Activated CD8-positive, alpha-beta T cell treated with anti-CD3 and anti-CD28 coated beads, Interleukin-2, amount 10 ng/mL, durations not matched to agents 7 days and 5 days (primary cell): ENCODE measurements around the gene LHFPL6. TPM values are rescaled to one million over a fixed set of nuclear protein-coding genes. Genes with fewer than 3 reads are reported as not detected.

Experiments used
- ATAC-seq: fragments of 150-1000 bp; cut with Tn5 transposase; one replicate; pipeline ENCODE4 v1.10.0; 2021; ENCODE audit warnings: moderate library complexity
- CTCF ChIA-PET: fragments of 350-600 bp; sonication (Branson Sonifier 250); formaldehyde crosslinking; loops from one replicate; lab custom pipeline; 2021; ENCODE audit warnings: antibody characterized with exemption; lab: Charles Lee
- POLR2A ChIA-PET: fragments of 350-600 bp; sonication (Branson Sonifier 250); formaldehyde crosslinking; loops from one replicate; lab custom pipeline; 2021; ENCODE audit warnings: antibody characterized with exemption; lab: Charles Lee
- DNase-seq: peaks from one replicate; pipeline ENCODE4 v3.0.0-alpha.2; 2020
- H3K27ac Mint-ChIP-seq: one replicate; pipeline ENCODE4 v1.8.0; 2021; ENCODE audit warnings: mild to moderate bottlenecking, mixed read lengths
- H3K27me3 Mint-ChIP-seq: one replicate; pipeline ENCODE4 v1.8.0; 2021; ENCODE audit warnings: low read depth, mixed read lengths
- H3K36me3 Mint-ChIP-seq: one replicate; pipeline ENCODE4 v1.8.0; 2021; ENCODE audit warnings: low read depth, mixed read lengths
- H3K4me1 Mint-ChIP-seq: one replicate; pipeline ENCODE4 v1.8.0; 2021; ENCODE audit warnings: low read depth, mixed read lengths
- H3K4me3 Mint-ChIP-seq: one replicate; pipeline ENCODE4 v1.8.0; 2021; ENCODE audit warnings: mild to moderate bottlenecking, mixed read lengths
- H3K9me3 Mint-ChIP-seq: one replicate; pipeline ENCODE4 v1.8.0; 2022; ENCODE audit warnings: mixed read lengths; ENCODE audit not compliant: insufficient read depth
- total RNA-seq, 2 experiments: library from RNA; stranded (reverse); gene quantifications; one replicate each; pipeline ENCODE4 v1.2.3, GENCODE V29; 2021

The LHFPL6 gene
- total RNA-seq, 2 experiments from 2014 or later = 0.13 TPM; not detected in 1

GRCh38 chr13:39417131-39417530, 185.9 kb downstream of the LHFPL6 start:
- Mint-ChIP-seq H3K9me3 (no peaks in the 10 kb centered on the region), H3K36me3 (no peaks in the 10 kb centered on the region), H3K4me3 (no peak overlapping the region), H3K4me1 (no peaks in the 10 kb centered on the region), H3K27ac (no peak overlapping the region), H3K27me3 (peaks cover 21% of the 10 kb centered on the region)
- ATAC-seq (no peak), DNase-seq (no peak)
- ChIA-PET POLR2A (no interaction called here), CTCF (no interaction called here)

- ATAC-seq = no peak
- Mint-ChIP-seq H3K27me3 (peaks cover 21% of the 10 kb centered on the region), H3K4me1 (no peaks in the 10 kb centered on the region), H3K36me3 (no peaks in the 10 kb centered on the region), H3K4me3 (no peak overlapping the region), H3K9me3 (no peaks in the 10 kb centered on the region), H3K27ac (no peak overlapping the region)
- POLR2A ChIA-PET = no interaction called here
- DNase-seq = no peak
- CTCF ChIA-PET = no interaction called here
These were observed 187.8 kb downstream of the LHFPL6 start for GRCh38 chr13:39415008-39415802.

- DNase-seq = no peak
- H3K4me3 Mint-ChIP-seq = no peak overlapping the region
- POLR2A ChIA-PET = no interaction called here
- no peaks in the 10 kb centered on the region for H3K36me3 Mint-ChIP-seq
- no peaks in the 10 kb centered on the region for H3K9me3 Mint-ChIP-seq
- CTCF ChIA-PET = no interaction called here
- H3K4me1 Mint-ChIP-seq = no peaks in the 10 kb centered on the region
- peaks cover 18% of the 10 kb centered on the region for H3K27me3 Mint-ChIP-seq
- no peak for ATAC-seq
- no peak overlapping the region for H3K27ac Mint-ChIP-seq
These were observed 188.7 kb downstream of the LHFPL6 start for GRCh38 chr13:39414339-39414738.

GRCh38 chr13:39411511-39411910, 191.5 kb downstream of the LHFPL6 start:
- POLR2A ChIA-PET = no interaction called here
- DNase-seq (no peak), ATAC-seq (no peak)
- no peak overlapping the region for H3K4me3 Mint-ChIP-seq
- H3K36me3 Mint-ChIP-seq = no peaks in the 10 kb centered on the region
- H3K27ac Mint-ChIP-seq = no peak overlapping the region
- CTCF ChIA-PET = no interaction called here
- H3K27me3 Mint-ChIP-seq = peaks cover 12% of the 10 kb centered on the region
- no peaks in the 10 kb centered on the region for H3K4me1 Mint-ChIP-seq
- no peaks in the 10 kb centered on the region for H3K9me3 Mint-ChIP-seq

GRCh38 chr13:39410964-39411363, 192.0 kb downstream of the LHFPL6 start:
- Mint-ChIP-seq H3K9me3 (no peaks in the 10 kb centered on the region), H3K4me3 (no peak overlapping the region), H3K27ac (no peak overlapping the region), H3K27me3 (peaks cover 12% of the 10 kb centered on the region), H3K36me3 (no peaks in the 10 kb centered on the region), H3K4me1 (no peaks in the 10 kb centered on the region)
- DNase-seq = no peak
- POLR2A ChIA-PET = no interaction called here
- ATAC-seq = no peak
- CTCF ChIA-PET = no interaction called here

GRCh38 chr13:39410096-39410901, 192.7 kb downstream of the LHFPL6 start:
- Mint-ChIP-seq H3K36me3 (no peaks in the 10 kb centered on the region), H3K4me1 (no peaks in the 10 kb centered on the region), H3K4me3 (no peak overlapping the region), H3K27me3 (peaks cover 7% of the 10 kb centered on the region), H3K27ac (no peak overlapping the region), H3K9me3 (no peaks in the 10 kb centered on the region)
- DNase-seq (no peak), ATAC-seq (no peak)
- ChIA-PET CTCF (no interaction called here), POLR2A (no interaction called here)

- no peak for ATAC-seq
- POLR2A ChIA-PET = no interaction called here
- no peak overlapping the region for H3K27ac Mint-ChIP-seq
These were observed 194.5 kb downstream of the LHFPL6 start for GRCh38 chr13:39408512-39408911.

GRCh38 chr13:39407786-39408185, 195.2 kb downstream of the LHFPL6 start:
- no peak for DNase-seq
- no peak for ATAC-seq
- ChIA-PET CTCF (no interaction called here), POLR2A (no interaction called here)
- H3K4me1 Mint-ChIP-seq = no peaks in the 10 kb centered on the region
- peaks cover 4% of the 10 kb centered on the region for H3K27me3 Mint-ChIP-seq
- no peak overlapping the region for H3K27ac Mint-ChIP-seq
- no peaks in the 10 kb centered on the region for H3K9me3 Mint-ChIP-seq
- H3K36me3 Mint-ChIP-seq = no peaks in the 10 kb centered on the region
- no peak overlapping the region for H3K4me3 Mint-ChIP-seq

More at GRCh38 chr13:39408512-39408911, 194.5 kb downstream of the LHFPL6 start:
- CTCF ChIA-PET = no interaction called here
- no peak for DNase-seq
- Mint-ChIP-seq H3K27me3 (peaks cover 4% of the 10 kb centered on the region), H3K36me3 (no peaks in the 10 kb centered on the region), H3K4me1 (no peaks in the 10 kb centered on the region), H3K4me3 (no peak overlapping the region), H3K9me3 (no peaks in the 10 kb centered on the region)

GRCh38 chr13:39407138-39407537, 195.9 kb downstream of the LHFPL6 start:
- ATAC-seq = no peak
- POLR2A ChIA-PET = no interaction called here
- H3K36me3 Mint-ChIP-seq = no peaks in the 10 kb centered on the region
- no peaks in the 10 kb centered on the region for H3K4me1 Mint-ChIP-seq
- CTCF ChIA-PET = no interaction called here
- H3K9me3 Mint-ChIP-seq = no peaks in the 10 kb centered on the region
- DNase-seq = no peak
- H3K27ac Mint-ChIP-seq = no peak overlapping the region
- no peak overlapping the region for H3K4me3 Mint-ChIP-seq
- H3K27me3 Mint-ChIP-seq = peaks cover 4% of the 10 kb centered on the region

- ATAC-seq = no peak
- no peak overlapping the region for H3K4me3 Mint-ChIP-seq
- no peak for DNase-seq
- H3K36me3 Mint-ChIP-seq = no peaks in the 10 kb centered on the region
- H3K27me3 Mint-ChIP-seq = peaks cover 4% of the 10 kb centered on the region
- POLR2A ChIA-PET = no interaction called here
- CTCF ChIA-PET = no interaction called here
- no peak overlapping the region for H3K27ac Mint-ChIP-seq
- H3K4me1 Mint-ChIP-seq = no peaks in the 10 kb centered on the region
- no peaks in the 10 kb centered on the region for H3K9me3 Mint-ChIP-seq
These were observed 196.3 kb downstream of the LHFPL6 start for GRCh38 chr13:39406688-39407087.

GRCh38 chr13:39405596-39406205, 197.3 kb downstream of the LHFPL6 start:
- Mint-ChIP-seq H3K4me1 (no peaks in the 10 kb centered on the region), H3K4me3 (no peak overlapping the region), H3K36me3 (no peaks in the 10 kb centered on the region), H3K9me3 (no peaks in the 10 kb centered on the region), H3K27ac (no peak overlapping the region), H3K27me3 (peaks cover 4% of the 10 kb centered on the region)
- DNase-seq (no peak), ATAC-seq (no peak)
- ChIA-PET POLR2A (no interaction called here), CTCF (interaction anchor here (0.9 kb wide), 1 partner anchor 206 kb away, joined by 3 read pairs; no protein-coding TSS in a partner anchor)

GRCh38 chr13:39405107-39405506, 197.9 kb downstream of the LHFPL6 start:
- H3K27ac Mint-ChIP-seq = no peak overlapping the region
- no peaks in the 10 kb centered on the region for H3K4me1 Mint-ChIP-seq
- ChIA-PET POLR2A (no interaction called here), CTCF (interaction anchor here (0.9 kb wide), 1 partner anchor 207 kb away, joined by 3 read pairs; no protein-coding TSS in a partner anchor)
- H3K36me3 Mint-ChIP-seq = no peaks in the 10 kb centered on the region
- H3K4me3 Mint-ChIP-seq = no peak overlapping the region
- no peaks in the 10 kb centered on the region for H3K9me3 Mint-ChIP-seq
- peaks cover under 1% of the 10 kb centered on the region for H3K27me3 Mint-ChIP-seq
- DNase-seq = no peak
- ATAC-seq = no peak
